ENCODE data around the gene EFNA5. TPM values are rescaled to one million over a fixed set of nuclear protein-coding genes. Genes with fewer than 3 reads are reported as not detected.

Gene EFNA5
- total and polyA plus RNA-seq, 2 of the 8 experiments (the other 6 are each of a cell fraction or from before 2014, with no cell fraction given): 9.6 to 21.8 TPM

GRCh38 chr5:107705402-107706014 is 34.8 kb upstream of the EFNA5 start:
- Histone ChIP-seq H3K23me2 (ENCODE audit: low read depth, low read length) (no peaks in the 10 kb centered on the region), H2BK12ac (ENCODE audit: low read depth, low read length) (no peak overlapping the region), H3K4me2 (ENCODE audit: insufficient read depth in 1 of 2, low read depth in 2 of 2, low read length in 2 of 2) (peak overlapping the region in 1 of 2 experiments; percentile 15; a peak in 1 of 4 replicates), H4K5ac (ENCODE audit: insufficient read length, low read depth, low read length) (no peak overlapping the region), H4K91ac (replicated peaks; ENCODE audit: insufficient read length, low read length) (no peak overlapping the region), H2AK5ac (ENCODE audit: low read depth, low read length) (no peak overlapping the region), H3K27ac (ENCODE audit: low read depth, low read length) (no peak overlapping the region), H3K4me1 (replicated peaks in 1 of 4; ENCODE audit: control insufficient read depth in 3 of 4, insufficient read depth in 4 of 4, low read length in 3 of 4) (peaks cover 0 to 4% (median 1%) of the 10 kb centered on the region in 4 experiments; a peak in 2 of 7 replicates), H3K56ac (replicated peaks; ENCODE audit: insufficient read length, low read depth, low read length) (no peak overlapping the region), H3K14ac (ENCODE audit: insufficient read length) (no peak overlapping the region), H3K79me2 (ENCODE audit: control insufficient read depth in 1 of 2, insufficient read depth in 2 of 2, low read length in 2 of 2) (no peaks in the 10 kb centered on the region), H3K79me1 (ENCODE audit: low read depth, low read length) (no peaks in the 10 kb centered on the region), H2BK20ac (ENCODE audit: low read length) (no peak overlapping the region), H2BK15ac (ENCODE audit: low read length) (no peak overlapping the region), H3K23ac (ENCODE audit: insufficient read length) (no peak overlapping the region), H2BK5ac (ENCODE audit: low read depth, low read length) (no peak overlapping the region), H3K4me3 (ENCODE audit: extremely low read depth in 1 of 4, insufficient read depth in 2 of 4, low read depth in 3 of 4, low read length in 4 of 4) (no peak overlapping the region; a peak in 1 of 8 replicates), H3K9ac (replicated peaks in 1 of 4; ENCODE audit: extremely low read depth in 1 of 4, low read depth in 3 of 4, low read length in 3 of 4) (no peak overlapping the region), H3K27me3 (replicated peaks in 1 of 4; ENCODE audit: control insufficient read depth in 3 of 4, extremely low read depth in 1 of 4, insufficient read depth in 3 of 4, low read length in 3 of 4) (no peaks in the 10 kb centered on the region), H4K20me1 (replicated peaks in 1 of 2; ENCODE audit: control insufficient read depth in 1 of 2, insufficient read depth in 2 of 2, low read length in 2 of 2) (no peaks in the 10 kb centered on the region), H2AFZ (ENCODE audit: low read length) (no peak overlapping the region), H3K36me3 (ENCODE audit: control insufficient read depth in 2 of 4, insufficient read depth in 4 of 4, low read length in 3 of 4) (no peaks in the 10 kb centered on the region), H3K4ac (replicated peaks; ENCODE audit: insufficient read length, low read depth, low read length) (peak overlapping the region; percentile 57), H4K8ac (ENCODE audit: extremely low read depth, insufficient read depth, low read length) (no peak overlapping the region), H2BK120ac (replicated peaks; ENCODE audit: low read depth, low read length) (no peak overlapping the region), H3K9me3 (ENCODE audit: insufficient read depth in 2 of 2, low read depth in 1 of 2, low read length in 1 of 2) (peaks cover 3 to 5% of the 10 kb centered on the region in 2 experiments; a peak in 1 of 4 replicates), H3K18ac (ENCODE audit: extremely low read depth, low read length) (no peak overlapping the region)
- DNase-seq (ENCODE audit: low read depth in 1 of 2, low spot score in 2 of 2) (no peak), FAIRE-seq (no peak)
- 68% methylated on average over 5 of the region's 5 CpGs; no CpG with 5 or more reads in 1 of the 2 experiments for WGBS, 2 experiments (ENCODE audit: extremely low coverage in 1 of 2, insufficient coverage in 1 of 2, insufficient read length in 1 of 2, insufficient replicate concordance in 2 of 2, low coverage in 1 of 2, low lambda C conversion rate in 2 of 2, missing lambda C conversion rate in 1 of 2)
- ChIA-PET POLR2A (ENCODE audit: partially characterized antibody) (no interaction called here), CTCF (ENCODE audit: partially characterized antibody) (no interaction called here)
- TF ChIP-seq CHD1 (IDR thresholded peaks at IDR 0.05; ENCODE audit: low read depth, low read length) (no peak), TBP (IDR thresholded peaks at IDR 0.05; ENCODE audit: low read depth, low read length) (no peak), JUN (IDR thresholded peaks at IDR 0.05; ENCODE audit: low read depth, low read length) (no peak)

Measured in H1 (cell line).